Kidney (tissue), 14 donors: Measurements from ENCODE around the gene NECAB2. TPM values are rescaled to one million over a fixed set of nuclear protein-coding genes. Genes with fewer than 3 reads are reported as not detected.

Experiments
- DNase-seq, 5 donors: peaks; one replicate each; pipeline ENCODE4 v3.0.0-alpha.2; 2013 to 2020
- FAIRE-seq: peaks from 2 replicates; lab custom pipeline; 2012; peaks lifted over from hg19 to GRCh38; lab: Jason Lieb, UNC
- H3K27ac ChIP-seq, 2 donors: one replicate each; pipeline ENCODE4 v1.7.0; 2013; ENCODE audit warnings: low read depth in 2 of 2, low read length in 2 of 2, inconsistent platforms in 1 of 2
- H3K27me3 ChIP-seq: one replicate; pipeline ENCODE4 v1.7.1; 2013; ENCODE audit warnings: low read length, inconsistent platforms; ENCODE audit not compliant: control insufficient read depth, insufficient read depth
- H3K36me3 ChIP-seq, 3 donors: one replicate each; pipeline versions ENCODE4 v1.7.0 to v1.7.1; 2013; ENCODE audit warnings: low read length in 3 of 3, control low read depth in 1 of 3, inconsistent platforms in 1 of 3; ENCODE audit not compliant: insufficient read depth in 3 of 3, control insufficient read depth in 2 of 3
- H3K4me1 ChIP-seq, 3 donors: one replicate each; pipeline versions ENCODE4 v1.7.0 to v1.7.1; 2013; ENCODE audit warnings: low read length in 3 of 3, inconsistent platforms in 1 of 3, low read depth in 1 of 3; ENCODE audit not compliant: control insufficient read depth in 2 of 3, insufficient read depth in 2 of 3
- H3K4me3 ChIP-seq, 3 donors: one replicate each; pipeline versions ENCODE4 v1.7.0 to v1.8.1; 2013; ENCODE audit warnings: low read length in 3 of 3, control low read depth in 1 of 3, inconsistent platforms in 1 of 3
- H3K9ac ChIP-seq, 3 donors: one replicate each; pipeline versions ENCODE4 v1.7.0 to v1.7.1; 2013; ENCODE audit warnings: low read length in 3 of 3, control low read depth in 1 of 3, inconsistent platforms in 1 of 3
- H3K9me3 ChIP-seq, 3 donors: one replicate each; pipeline versions ENCODE4 v1.7.0 to v1.7.1; 2013; ENCODE audit warnings: low read length in 3 of 3, control low read depth in 1 of 3, inconsistent platforms in 1 of 3; ENCODE audit not compliant: control insufficient read depth in 2 of 3, insufficient read depth in 1 of 3
- CTCF ChIP-seq: IDR thresholded peaks from 3 replicates; pipeline ENCODE4 v1.5.1; 2012; ENCODE audit warnings: mild to moderate bottlenecking, moderate library complexity, borderline replicate concordance; ENCODE audit not compliant: insufficient read depth; ENCODE audit errors: extremely low read depth
- intact Hi-C: fragments of 100-400 bp; cut with DNase I; formaldehyde crosslinking; loops from one replicate; pipeline ENCODE4 v1.11.1; 2022
- polyA plus RNA-seq: library from polyadenylated mRNA; stranded (reverse); fragments of 350-450 nt; fragmentation: Illumina TruSeq; extraction: RNeasy Lipid Tissue Mini Kit (QIAGEN cat#74804); gene quantifications from one replicate; pipeline ENCODE4 v1.2.3, GENCODE V29; 2014; ENCODE audit warnings: low read depth, low replicate concordance; ENCODE audit not compliant: insufficient read depth
- total RNA-seq: library from RNA; stranded (reverse); fragmentation: NEBNext Ultra II Directional; extraction: Animal tissue kit (Norgen Biotek cat#: 25700); gene quantifications from one replicate; pipeline ENCODE4 v1.2.1, GENCODE V29; 2021
- donor health status: control.
- donor health status: control.
- donor health status: control.
- donor health status: control.
- donor health status: control.
- donor health status: DM: yes; HTN: yes; CAD: no.
- donor health status: Normal renal cell carcinoma (clear cell type).

The NECAB2 gene
- total and polyA plus RNA-seq, 2 donors from 2014 or later = 0.82 to 47.0 TPM

- no peak overlapping the region for H3K27ac ChIP-seq
- H3K9ac ChIP-seq = no peak overlapping the region
- no peaks in the 10 kb centered on the region for H3K36me3 ChIP-seq
- no peaks in the 10 kb centered on the region for H3K27me3 ChIP-seq
- no peaks in the 10 kb centered on the region for H3K4me1 ChIP-seq
- FAIRE-seq (no peak), DNase-seq (no peak)
- H3K4me3 ChIP-seq = no peak overlapping the region
- no peaks in the 10 kb centered on the region for H3K9me3 ChIP-seq
- no peak for TF ChIP-seq CTCF
- intact Hi-C loops = no loop called here
Measured at GRCh38 chr16:84009282-84009681, 41.2 kb downstream of the NECAB2 start.

- Histone ChIP-seq H3K4me1 (no peaks in the 10 kb centered on the region), H3K36me3 (no peaks in the 10 kb centered on the region), H3K27me3 (no peaks in the 10 kb centered on the region), H3K27ac (no peak overlapping the region), H3K4me3 (no peak overlapping the region), H3K9me3 (no peaks in the 10 kb centered on the region), H3K9ac (no peak overlapping the region)
- intact Hi-C loops = no loop called here
- DNase-seq (peak; percentile 79 to 92 (median 81)), FAIRE-seq (no peak)
- no peak for TF ChIP-seq CTCF
Measured at GRCh38 chr16:84013787-84014569, 45.9 kb downstream of the NECAB2 start.

GRCh38 chr16:84014570-84015327 lies 46.7 kb downstream of the NECAB2 start:
- no peaks in the 10 kb centered on the region for H3K27me3 ChIP-seq
- H3K36me3 ChIP-seq = no peaks in the 10 kb centered on the region
- H3K4me3 ChIP-seq = no peak overlapping the region
- no peaks in the 10 kb centered on the region for H3K9me3 ChIP-seq
- no peak for FAIRE-seq
- intact Hi-C loops = no loop called here
- no peak for TF ChIP-seq CTCF
- H3K4me1 ChIP-seq = no peaks in the 10 kb centered on the region
- no peak overlapping the region for H3K27ac ChIP-seq
- H3K9ac ChIP-seq = no peak overlapping the region
- no peak for DNase-seq
